ENCODE data around the gene IL23R. TPM values are rescaled to one million over a fixed set of nuclear protein-coding genes. Genes with fewer than 3 reads are reported as not detected.
"Not testable (repeated sequence)": the region's sequence is repeated elsewhere in the genome, so short reads cannot be mapped to it uniquely, and the experiment has no call there.

The IL23R gene
- polyA plus RNA-seq, 3 donors: not detected

- 62 to 92% (median 90%) methylated on average over 2 of the region's 2 CpGs for WGBS, 3 donors
- H3K27ac ChIP-seq (ENCODE audit: low read depth, low read length): no peak overlapping the region
Observed at GRCh38 chr1:67188137-67188536, 21.9 kb downstream of the IL23R start.

DNA sequence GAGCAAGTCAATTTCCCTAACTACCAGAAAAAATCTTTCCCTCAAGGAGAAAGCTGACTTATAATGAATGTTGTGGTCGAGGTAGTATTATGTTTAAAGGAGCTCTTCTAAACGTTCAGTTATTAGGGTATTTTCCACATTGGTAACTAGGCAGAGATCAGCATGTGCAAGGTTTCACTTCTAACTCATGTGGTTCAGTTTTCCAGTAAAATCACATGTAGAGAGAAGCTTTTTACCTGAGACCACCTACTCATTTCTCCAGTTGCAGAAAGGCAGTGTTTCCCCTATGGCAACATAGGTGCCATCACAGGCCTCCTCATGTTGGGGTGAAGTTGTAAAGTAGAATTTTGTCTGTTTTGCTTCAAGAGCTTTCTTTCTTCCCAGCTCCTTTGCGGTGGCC is 23.7 kb downstream of the IL23R start:
- no peak overlapping the region for H3K27ac ChIP-seq (ENCODE audit: low read depth, low read length)
- 74 to 83% (median 79%) methylated on average over 3 of the region's 3 CpGs for WGBS, 3 donors

DNA sequence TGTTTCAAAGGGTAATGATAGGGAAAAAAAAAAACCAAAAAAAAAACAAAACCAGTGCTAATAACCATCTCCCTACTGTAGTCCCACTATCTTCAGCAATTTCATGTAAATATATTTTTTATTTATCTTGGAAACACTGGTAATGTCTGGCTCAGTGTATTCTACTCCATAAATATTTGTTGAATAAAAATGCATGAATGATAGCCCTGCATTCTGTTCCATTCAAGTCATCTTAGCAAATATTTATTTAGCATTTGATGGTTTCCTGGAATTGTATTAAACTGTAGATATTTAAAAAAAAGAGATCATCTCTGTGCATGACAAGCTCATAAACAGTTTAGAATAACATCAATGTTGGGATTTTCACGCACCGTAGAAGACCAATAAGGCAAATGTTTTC is 24.2 kb downstream of the IL23R start:
- 91 to 97% (median 93%) methylated on average over 2 of the region's 2 CpGs for WGBS, 3 donors

DNA sequence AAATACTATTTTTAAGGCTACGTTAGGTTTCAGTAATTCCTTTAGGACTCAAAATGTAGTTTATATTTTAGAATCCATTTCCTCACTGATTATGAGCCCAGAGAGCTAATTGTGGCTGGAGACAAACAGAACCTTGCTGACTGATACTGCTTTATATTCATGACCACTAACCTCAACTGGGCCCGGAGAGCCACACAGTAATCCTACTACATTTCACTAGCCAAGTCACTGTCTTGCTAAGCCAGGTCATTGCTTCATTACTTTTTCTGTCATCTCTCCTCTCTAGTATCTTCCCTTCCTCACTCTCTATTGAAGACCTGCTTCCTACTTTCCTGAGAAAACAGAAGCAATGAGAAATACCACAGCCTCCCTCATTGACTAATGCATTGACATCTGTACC is 24.7 kb downstream of the IL23R start:
- H3K27ac ChIP-seq (ENCODE audit: low read depth, low read length): no peak overlapping the region
- 87 to 95% (median 88%) methylated on average over 2 of the region's 2 CpGs for WGBS, 3 donors

More for the DNA sequence above, 24.2 kb downstream of the IL23R start:
- H3K27ac ChIP-seq (ENCODE audit: low read depth, low read length): no peak overlapping the region

DNA sequence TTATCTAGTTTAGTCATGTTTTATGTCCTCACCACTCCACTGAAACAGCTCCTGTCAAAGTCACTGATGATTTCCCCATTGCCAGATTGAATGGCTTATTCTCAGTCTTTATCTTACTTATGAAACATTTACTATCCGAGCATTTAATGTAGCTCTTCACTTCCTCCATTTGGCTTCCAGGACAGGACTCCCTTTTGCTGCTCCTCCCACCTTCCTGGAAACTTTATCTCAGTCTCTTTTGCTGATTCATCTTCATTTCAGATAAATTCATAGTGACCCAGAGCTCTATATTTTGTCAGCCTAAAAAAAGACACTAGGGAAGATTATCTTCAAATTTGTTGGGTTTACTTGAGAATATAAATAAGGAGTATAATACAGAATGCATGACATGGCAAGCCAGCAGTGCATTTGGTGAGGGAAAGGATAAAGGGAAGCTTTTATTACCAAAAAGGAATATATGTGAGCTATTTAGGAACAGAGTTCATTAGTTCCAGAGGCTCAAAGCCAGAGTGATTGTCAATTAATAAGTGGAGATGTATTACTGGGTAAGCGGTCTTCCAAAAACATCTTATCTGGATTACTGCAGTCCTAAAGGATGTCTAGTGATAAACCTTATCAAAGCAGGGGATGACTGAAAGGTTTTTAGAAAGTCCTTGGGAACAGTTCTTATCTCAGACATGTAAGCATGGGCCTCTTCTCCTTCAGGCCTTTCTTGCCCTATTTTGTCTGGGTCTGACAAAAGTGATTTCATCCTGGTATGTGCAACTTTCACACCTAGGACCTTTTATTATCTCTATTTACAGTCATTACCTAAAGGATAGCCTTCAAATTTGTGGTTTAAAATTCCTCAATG is 25.6 kb downstream of the IL23R start:
- H3K27ac ChIP-seq (ENCODE audit: low read depth, low read length): no peak overlapping the region
- WGBS, 3 donors: 51 to 81% (median 52%) methylated on average over 2 of the region's 2 CpGs

DNA sequence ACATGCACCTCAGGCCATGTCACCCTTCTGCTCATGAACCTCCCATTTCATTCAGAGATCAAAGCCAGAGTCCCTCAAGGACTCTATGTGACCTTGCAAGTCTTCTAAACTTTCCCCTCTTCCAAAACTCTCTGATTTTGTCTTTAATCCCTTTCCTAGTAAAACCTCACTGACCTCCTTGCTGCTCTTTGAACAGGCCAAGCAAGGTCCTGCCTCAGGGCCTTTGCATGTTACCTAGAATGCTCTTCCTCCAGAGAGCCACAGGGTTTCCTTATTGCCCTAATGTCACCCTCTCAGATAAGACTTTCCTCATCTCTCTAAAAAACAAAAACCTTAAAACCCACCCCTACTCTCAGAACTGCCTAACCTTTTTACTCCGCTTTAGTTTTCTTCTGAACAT is 26.6 kb downstream of the IL23R start:
- 92 to 97% (median 97%) methylated on average over 1 of the region's 1 CpG for WGBS, 3 donors
- H3K27ac ChIP-seq (ENCODE audit: low read depth, low read length): no peak overlapping the region

DNA sequence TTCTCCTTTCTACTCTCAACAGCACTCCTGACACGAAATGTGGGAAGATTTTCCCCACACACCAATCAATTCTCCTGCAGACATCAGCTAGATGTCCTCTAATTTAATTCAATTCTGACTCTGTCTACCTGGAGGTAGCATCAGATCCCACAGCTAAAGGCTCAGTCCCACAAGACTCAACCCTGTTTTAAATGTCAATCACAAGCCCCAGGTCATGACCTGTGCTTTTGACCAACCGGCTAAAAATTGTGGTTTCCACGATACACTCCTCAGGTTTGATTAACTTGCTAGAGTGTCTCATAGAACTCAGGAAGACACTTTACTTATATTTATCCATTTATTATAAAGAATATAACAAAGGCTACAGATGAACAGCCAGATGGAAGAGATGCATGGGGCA is 27.4 kb downstream of the IL23R start:
- 43 to 57% (median 47%) methylated on average over 3 of the region's 3 CpGs for WGBS, 3 donors
- no peak overlapping the region for H3K27ac ChIP-seq (ENCODE audit: low read depth, low read length)

DNA sequence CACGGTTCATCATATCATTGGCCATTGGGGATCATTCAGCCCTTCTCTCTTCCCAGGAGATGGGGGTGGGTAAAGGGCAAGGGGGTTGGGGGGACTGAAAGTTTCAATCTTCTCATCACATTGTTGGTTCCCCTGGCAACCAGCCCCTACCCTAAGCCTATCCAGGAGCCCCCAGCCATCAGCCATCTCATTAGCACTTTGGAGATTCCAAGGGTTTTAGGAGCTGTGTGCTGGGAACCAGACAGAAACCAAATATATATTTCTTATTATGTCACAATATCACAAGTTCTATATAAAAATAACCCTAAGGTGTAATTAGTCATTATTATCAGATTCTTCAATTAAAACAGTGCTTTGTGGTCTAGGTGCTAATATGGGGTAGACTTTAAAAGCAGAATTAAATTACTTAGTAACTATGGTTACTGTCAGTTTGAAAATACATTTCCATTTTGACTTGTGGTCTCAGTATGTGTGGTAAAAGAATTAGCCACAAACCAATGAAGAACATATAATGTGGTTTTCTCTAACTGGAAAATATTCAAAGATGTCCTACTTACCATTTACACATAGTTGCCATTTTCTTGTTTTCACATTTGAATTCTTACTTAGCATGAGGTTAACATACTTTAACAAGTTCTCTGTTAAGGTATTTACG is 28.1 kb downstream of the IL23R start:
- 82 to 93% (median 84%) methylated on average over 2 of the region's 2 CpGs for WGBS, 3 donors

DNA sequence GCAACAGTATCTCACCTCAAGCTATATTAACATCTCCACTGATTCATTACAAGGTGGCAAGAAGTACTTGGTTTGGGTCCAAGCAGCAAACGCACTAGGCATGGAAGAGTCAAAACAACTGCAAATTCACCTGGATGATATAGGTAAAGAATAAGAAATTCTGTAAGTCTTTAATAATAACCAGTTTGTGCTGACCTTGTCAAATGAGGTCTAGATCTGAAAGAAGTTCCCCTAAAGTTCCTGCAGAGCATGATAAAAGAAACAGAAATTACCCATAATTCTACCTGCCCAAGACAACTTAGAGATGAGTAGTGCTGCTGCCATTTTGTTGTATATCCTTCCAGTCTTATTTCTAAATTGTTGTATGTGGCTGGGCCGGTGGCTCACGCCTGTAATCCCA is 34.5 kb downstream of the IL23R start:
- 90 to 98% (median 95%) methylated on average over 3 of the region's 3 CpGs for WGBS, 3 donors
- H3K27ac ChIP-seq (ENCODE audit: low read depth, low read length): no peak overlapping the region

More for the DNA sequence above, 28.1 kb downstream of the IL23R start:
- H3K27ac ChIP-seq (ENCODE audit: low read depth, low read length): no peak overlapping the region

DNA sequence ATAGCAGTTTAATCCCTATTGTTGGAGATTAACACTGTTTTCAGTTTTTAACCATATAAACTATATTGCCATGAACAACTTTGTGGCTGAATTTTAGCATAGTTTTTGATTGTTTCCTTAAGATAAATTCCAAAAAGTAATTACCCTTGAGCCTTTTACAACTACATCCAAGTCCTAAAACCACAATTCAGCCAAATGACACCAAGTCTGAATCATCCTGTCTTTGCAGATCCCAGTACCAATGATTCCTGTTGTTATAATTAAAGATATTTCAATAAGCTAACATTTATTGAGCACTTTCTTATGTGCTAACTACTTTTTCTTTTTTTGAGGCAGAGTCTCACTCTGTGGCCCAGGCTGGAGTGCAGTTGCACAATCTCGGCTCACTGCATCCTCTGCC is 35.6 kb downstream of the IL23R start:
- WGBS, 3 donors: 78 to 96% (median 89%) methylated on average over 1 of the region's 1 CpG
- no peak overlapping the region for H3K27ac ChIP-seq (ENCODE audit: low read depth, low read length)

DNA sequence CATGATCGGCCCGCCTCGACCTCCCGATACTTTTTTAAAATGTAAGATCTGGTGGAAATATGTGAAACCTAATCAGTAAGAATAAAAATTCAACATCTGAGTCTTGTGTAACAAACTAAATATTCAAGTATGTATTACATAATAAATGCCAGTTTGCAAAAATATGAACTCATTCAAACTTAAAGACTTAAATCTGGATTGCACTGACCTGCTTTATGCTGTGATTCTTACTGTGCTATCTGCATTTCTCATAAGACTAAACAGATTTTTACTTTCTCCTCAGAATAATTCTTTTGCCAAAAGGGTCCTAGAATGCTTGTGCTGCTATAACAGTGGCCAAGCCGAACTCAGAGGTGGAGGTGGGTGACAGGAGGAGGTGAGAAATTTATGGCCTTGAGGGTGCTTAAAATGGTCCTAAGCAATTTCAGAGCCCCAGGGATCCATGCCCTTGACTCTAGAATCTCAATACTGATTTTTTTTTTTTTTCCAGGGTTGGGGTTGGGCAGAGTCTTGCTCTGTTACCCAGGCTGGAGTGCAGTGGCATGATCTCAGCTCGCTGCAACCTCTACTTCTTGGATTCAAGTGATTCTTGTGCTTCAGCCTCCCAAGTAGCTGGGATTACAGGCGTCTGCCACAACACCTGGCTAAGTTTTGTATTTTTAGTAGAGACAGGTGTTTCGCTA is 38.2 kb downstream of the IL23R start:
- WGBS, 3 donors: 71 to 89% (median 76%) methylated on average over 8 of the region's 8 CpGs

GRCh38 chr1:67207398-67207797 is 41.1 kb downstream of the IL23R start:
- WGBS, 3 donors: 89 to 92% (median 90%) methylated on average over 5 of the region's 5 CpGs
- H3K27ac ChIP-seq (ENCODE audit: low read depth, low read length): not testable (repeated sequence)

More for the DNA sequence above, 38.2 kb downstream of the IL23R start:
- H3K27ac ChIP-seq (ENCODE audit: low read depth, low read length): no peak overlapping the region

- WGBS, 3 donors: 61 to 93% (median 86%) methylated on average over 2 of the region's 2 CpGs
- H3K27ac ChIP-seq (ENCODE audit: low read depth, low read length): no peak overlapping the region
Observed at GRCh38 chr1:67208217-67208616, 42.0 kb downstream of the IL23R start.

- 74 to 84% (median 79%) methylated on average over 3 of the region's 3 CpGs for WGBS, 3 donors
- H3K27ac ChIP-seq (ENCODE audit: low read depth, low read length): no peak overlapping the region
Observed at GRCh38 chr1:67209521-67209920, 43.3 kb downstream of the IL23R start.

- WGBS, 3 donors: 63 to 72% (median 69%) methylated on average over 4 of the region's 4 CpGs
- no peak overlapping the region for H3K27ac ChIP-seq (ENCODE audit: low read depth, low read length)
Observed at GRCh38 chr1:67211589-67212563, 45.6 kb downstream of the IL23R start.

DNA sequence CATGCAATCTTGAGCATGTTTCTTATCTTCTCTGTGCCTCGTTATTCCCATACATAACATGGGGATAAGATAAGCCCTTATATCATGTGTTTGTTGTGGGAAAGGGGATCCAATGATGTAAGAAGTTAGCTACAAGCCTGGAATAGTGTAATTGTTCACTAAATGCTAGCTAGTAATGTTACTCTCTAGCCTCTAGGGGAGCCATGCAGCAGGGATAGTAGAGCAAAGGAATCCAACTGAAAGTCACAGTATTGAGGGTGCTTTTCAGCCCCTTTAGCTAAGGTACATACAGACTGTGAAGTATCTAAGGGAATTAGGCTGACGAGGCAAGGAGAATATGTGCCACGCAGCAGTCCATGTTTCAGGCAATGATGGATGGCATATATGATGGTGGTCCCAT is 46.9 kb downstream of the IL23R start:
- no peak overlapping the region for H3K27ac ChIP-seq (ENCODE audit: low read depth, low read length)
- WGBS, 3 donors: 64 to 69% (median 65%) methylated on average over 3 of the region's 3 CpGs

- 90 to 95% (median 91%) methylated on average over 1 of the region's 1 CpG for WGBS, 3 donors
- no peak overlapping the region for H3K27ac ChIP-seq (ENCODE audit: low read depth, low read length)
Observed at GRCh38 chr1:67213948-67214347, 47.7 kb downstream of the IL23R start.
